ENCODE data around the gene URAD. TPM values are rescaled to one million over a fixed set of nuclear protein-coding genes. Genes with fewer than 3 reads are reported as not detected.

URAD gene
- total RNA-seq, 2 donors from 2014 or later, result not detected

- no peak overlapping the region for H3K27ac Mint-ChIP-seq
- H3K36me3 Mint-ChIP-seq (ENCODE audit: low read depth), result no peaks in the 10 kb centered on the region
- Histone ChIP-seq H3K4me3 (ENCODE audit: low read length) (no peak overlapping the region), H3K27me3 (ENCODE audit: control insufficient read depth, insufficient read depth, low read length, poor library complexity, severe bottlenecking) (no peaks in the 10 kb centered on the region), H3K36me3 (ENCODE audit: control insufficient read depth, insufficient read depth, low read length) (no peaks in the 10 kb centered on the region), H3K9me3 (ENCODE audit: control insufficient read depth, low read length) (no peaks in the 10 kb centered on the region), H3K27ac (ENCODE audit: low read depth, low read length) (no peak overlapping the region), H3K9ac (ENCODE audit: extremely low read depth, low read length, poor library complexity, severe bottlenecking) (no peak overlapping the region), H3K4me1 (ENCODE audit: control insufficient read depth, insufficient read depth, low read length) (no peaks in the 10 kb centered on the region)
- H3K27me3 Mint-ChIP-seq (ENCODE audit: insufficient read depth), result peaks cover 2% of the 10 kb centered on the region
- TF ChIP-seq CTCF (conservative IDR thresholded peaks at IDR 0.05), result no peak
- H3K9me3 Mint-ChIP-seq, result no peaks in the 10 kb centered on the region
- WGBS, 2 experiments (ENCODE audit: insufficient coverage in 1 of 2, insufficient read length in 1 of 2), result 89 to 91% methylated on average over 10 of the region's 10 CpGs
- H3K4me1 Mint-ChIP-seq, result peaks cover 3% of the 10 kb centered on the region
- DNase-seq, result no peak
- no peak overlapping the region for H3K4me3 Mint-ChIP-seq
Observed at GRCh38 chr13:28031220-28031895, 42.9 kb upstream of the URAD start.

DNA sequence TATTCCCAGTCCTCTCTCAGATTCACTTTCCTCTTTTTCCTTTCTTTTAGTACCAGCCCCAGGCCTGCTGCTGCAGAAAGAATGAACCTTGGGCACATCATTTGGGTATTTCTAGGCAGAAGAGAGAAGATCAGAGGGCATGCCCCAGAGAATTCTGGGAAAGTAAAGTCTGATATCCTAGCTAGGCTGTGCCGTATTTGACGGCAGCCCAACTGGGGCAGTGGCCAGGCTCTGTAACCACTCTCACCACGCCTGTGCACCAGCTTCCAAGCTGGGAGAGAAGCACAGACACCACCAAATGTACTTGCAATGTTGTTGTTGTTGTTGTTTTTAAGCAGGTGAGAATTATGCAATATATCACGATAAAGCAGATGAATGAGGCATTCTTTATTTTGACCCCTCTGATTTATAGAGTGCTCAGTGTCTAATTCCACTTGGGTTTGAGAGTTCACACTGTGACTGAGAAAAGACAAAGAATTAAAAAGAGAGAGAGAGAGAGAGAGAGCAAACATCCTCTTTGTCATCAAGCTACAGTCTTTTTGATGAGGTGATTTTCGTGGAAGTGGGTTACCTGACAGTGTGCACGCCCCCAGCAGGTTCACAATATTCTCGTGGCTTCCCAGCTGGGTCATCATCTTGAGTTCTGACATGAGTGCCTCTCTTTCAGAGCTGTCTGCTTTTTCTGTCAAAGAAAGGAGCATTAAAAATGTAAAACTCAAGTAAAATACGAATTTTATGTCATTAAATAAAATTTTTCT is 39.3 kb upstream of the URAD start:
- no peaks in the 10 kb centered on the region for H3K27me3 Mint-ChIP-seq (ENCODE audit: insufficient read depth)
- H3K27ac Mint-ChIP-seq, result no peak overlapping the region

DNA sequence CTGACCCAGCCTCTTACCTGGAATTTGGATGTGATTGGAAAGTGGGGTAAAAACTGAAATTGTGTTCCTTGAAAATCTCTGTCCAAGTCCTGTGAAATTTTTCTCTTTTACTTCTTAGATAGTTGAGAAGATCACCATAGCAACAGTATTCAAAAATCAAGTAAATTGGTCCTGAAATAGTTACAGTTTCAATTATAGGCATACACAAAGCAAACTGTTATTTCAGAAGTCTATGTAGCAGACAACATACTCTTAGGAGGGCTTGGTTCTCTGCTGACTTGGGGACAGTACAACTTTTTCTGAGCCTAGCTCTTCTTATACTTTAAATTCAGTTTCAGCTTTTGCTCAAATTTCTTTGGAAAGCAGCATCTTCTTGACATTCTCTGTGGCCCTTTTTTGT is 38.6 kb upstream of the URAD start:
- H3K27me3 ChIP-seq (ENCODE audit: control insufficient read depth, insufficient read depth, low read length, poor library complexity, severe bottlenecking), result no peaks in the 10 kb centered on the region
- no peak overlapping the region for H3K27ac ChIP-seq (ENCODE audit: low read depth, low read length)
- no peaks in the 10 kb centered on the region for H3K36me3 ChIP-seq (ENCODE audit: control insufficient read depth, insufficient read depth, low read length)
- H3K9me3 Mint-ChIP-seq, result no peaks in the 10 kb centered on the region
- H3K36me3 Mint-ChIP-seq (ENCODE audit: low read depth), result no peaks in the 10 kb centered on the region
- peaks cover 17% of the 10 kb centered on the region for H3K4me1 Mint-ChIP-seq
- peaks cover 4% of the 10 kb centered on the region for H3K4me1 ChIP-seq (ENCODE audit: control insufficient read depth, insufficient read depth, low read length)
- H3K27me3 Mint-ChIP-seq (ENCODE audit: insufficient read depth), result no peaks in the 10 kb centered on the region
- H3K4me3 Mint-ChIP-seq, result no peak overlapping the region
- DNase-seq, result no peak
- no peak overlapping the region for H3K9ac ChIP-seq (ENCODE audit: extremely low read depth, low read length, poor library complexity, severe bottlenecking)
- no peak overlapping the region for H3K27ac Mint-ChIP-seq
- H3K9me3 ChIP-seq (ENCODE audit: control insufficient read depth, low read length), result no peaks in the 10 kb centered on the region
- no peak overlapping the region for H3K4me3 ChIP-seq (ENCODE audit: low read length)
- no peak for TF ChIP-seq CTCF (conservative IDR thresholded peaks at IDR 0.05)

More for the DNA sequence above, 39.3 kb upstream of the URAD start:
- no peak overlapping the region for H3K27ac ChIP-seq (ENCODE audit: low read depth, low read length)
- H3K9me3 ChIP-seq (ENCODE audit: control insufficient read depth, low read length), result no peaks in the 10 kb centered on the region
- H3K9ac ChIP-seq (ENCODE audit: extremely low read depth, low read length, poor library complexity, severe bottlenecking), result no peak overlapping the region
- no peak for TF ChIP-seq CTCF (conservative IDR thresholded peaks at IDR 0.05)
- H3K4me1 Mint-ChIP-seq, result peaks cover 12% of the 10 kb centered on the region
- no peaks in the 10 kb centered on the region for H3K9me3 Mint-ChIP-seq
- H3K4me3 ChIP-seq (ENCODE audit: low read length), result no peak overlapping the region
- no peak overlapping the region for H3K4me3 Mint-ChIP-seq
- H3K4me1 ChIP-seq (ENCODE audit: control insufficient read depth, insufficient read depth, low read length), result peaks cover 2% of the 10 kb centered on the region
- H3K36me3 Mint-ChIP-seq (ENCODE audit: low read depth), result no peaks in the 10 kb centered on the region
- no peaks in the 10 kb centered on the region for H3K36me3 ChIP-seq (ENCODE audit: control insufficient read depth, insufficient read depth, low read length)
- H3K27me3 ChIP-seq (ENCODE audit: control insufficient read depth, insufficient read depth, low read length, poor library complexity, severe bottlenecking), result no peaks in the 10 kb centered on the region
- 92 to 94% methylated on average over 2 to 8 of the region's 8 CpGs for WGBS, 2 experiments (ENCODE audit: insufficient coverage in 1 of 2, insufficient read length in 1 of 2)
- no peak for DNase-seq

Data from endodermal cell (in vitro differentiated cells).